ENCODE results near the gene POPDC2.

POPDC2 gene

GRCh38 chr3:119669906-119670570 is 9.6 kb upstream of the POPDC2 start:
- FAIRE-seq, result no peak

- no peak for FAIRE-seq
Observed at GRCh38 chr3:119665954-119666559, 5.7 kb upstream of the POPDC2 start.

- FAIRE-seq, result no peak
Observed at GRCh38 chr3:119664850-119665379, 4.5 kb upstream of the POPDC2 start.

- no peak for FAIRE-seq
Observed at GRCh38 chr3:119664370-119664769, 4.0 kb upstream of the POPDC2 start.

GRCh38 chr3:119663885-119664284 is 3.5 kb upstream of the POPDC2 start:
- FAIRE-seq, result no peak

GRCh38 chr3:119662604-119663373 is 2.4 kb upstream of the POPDC2 start:
- no peak for FAIRE-seq

GRCh38 chr3:119659606-119660291 is 640 bp downstream of the POPDC2 start:
- FAIRE-seq, result no peak

- FAIRE-seq, result no peak
Observed at GRCh38 chr3:119658994-119659393, 1.4 kb downstream of the POPDC2 start.

GRCh38 chr3:119657887-119658702 is 2.3 kb downstream of the POPDC2 start:
- no peak for FAIRE-seq

- no peak for FAIRE-seq
Observed at GRCh38 chr3:119653876-119654275, 6.5 kb downstream of the POPDC2 start.

GRCh38 chr3:119652306-119653033 is 7.9 kb downstream of the POPDC2 start:
- FAIRE-seq, result no peak

GRCh38 chr3:119649761-119650160 is 10.6 kb downstream of the POPDC2 start:
- FAIRE-seq, result no peak

- FAIRE-seq, result no peak
Observed at GRCh38 chr3:119647843-119648575, 12.4 kb downstream of the POPDC2 start.

- no peak for FAIRE-seq
Observed at GRCh38 chr3:119647171-119647570, 13.2 kb downstream of the POPDC2 start.

GRCh38 chr3:119645813-119646212 is 14.6 kb downstream of the POPDC2 start:
- FAIRE-seq, result no peak

- FAIRE-seq, result no peak
Observed at GRCh38 chr3:119644481-119644880, 15.9 kb downstream of the POPDC2 start.

GRCh38 chr3:119643528-119643927 is 16.9 kb downstream of the POPDC2 start:
- FAIRE-seq, result no peak

- FAIRE-seq, result no peak
Observed at GRCh38 chr3:119642746-119643473, 17.5 kb downstream of the POPDC2 start.

- FAIRE-seq, result no peak
Observed at GRCh38 chr3:119641416-119641815, 19.0 kb downstream of the POPDC2 start.
